H1 (cell line): Measurements from ENCODE around the gene ROR1. TPM values are rescaled to one million over a fixed set of nuclear protein-coding genes. Genes with fewer than 3 reads are reported as not detected.

Experiments
- CTCF ChIA-PET: fragments of 300-600 bp; sonication (Branson Sonifier 250); formaldehyde crosslinking; loops from one replicate; lab custom pipeline; 2021; ENCODE audit not compliant: partially characterized antibody; lab: Charles Lee
- POLR2A ChIA-PET: fragments of 300-600 bp; sonication (Branson Sonifier 250); formaldehyde crosslinking; loops from one replicate; lab custom pipeline; 2021; ENCODE audit warnings: inconsistent platforms; ENCODE audit not compliant: partially characterized antibody; lab: Charles Lee
- DNase-seq, 2 experiments: peaks; one replicate each; pipeline versions ENCODE4 v3.0.0 to v3.0.0-alpha.2; 2010 to 2022; ENCODE audit warnings: low spot score in 2 of 2, low read depth in 1 of 2, mixed read lengths in 1 of 2
- FAIRE-seq: peaks from 2 replicates; lab custom pipeline; 2011; peaks lifted over from hg19 to GRCh38; lab: Jason Lieb, UNC
- H2AFZ ChIP-seq: 2 replicates; pipeline ENCODE4 v1.8.1; 2012; ENCODE audit warnings: low read length, inconsistent platforms
- H2AK5ac ChIP-seq: 2 replicates; pipeline ENCODE4 v1.6.1; 2013; ENCODE audit warnings: low read depth, low read length
- H2BK120ac ChIP-seq: replicated peaks from 2 replicates; pipeline ENCODE3; 2013; ENCODE audit warnings: low read depth, low read length, inconsistent platforms
- H2BK12ac ChIP-seq: 2 replicates; pipeline ENCODE4 v1.6.1; 2013; ENCODE audit warnings: low read depth, low read length
- H2BK15ac ChIP-seq: 2 replicates; pipeline ENCODE4 v1.6.1; 2013; ENCODE audit warnings: low read length
- H2BK20ac ChIP-seq: 2 replicates; pipeline ENCODE4 v1.6.1; 2013; ENCODE audit warnings: low read length
- H2BK5ac ChIP-seq: 2 replicates; pipeline ENCODE4 v1.6.1; 2013; ENCODE audit warnings: low read depth, low read length
- H3K14ac ChIP-seq: 2 replicates; pipeline ENCODE4 v1.6.1; 2013; ENCODE audit warnings: inconsistent platforms; ENCODE audit not compliant: insufficient read length
- H3K18ac ChIP-seq: 2 replicates; pipeline ENCODE4 v1.6.1; 2013; ENCODE audit warnings: low read length; ENCODE audit errors: extremely low read depth
- H3K23ac ChIP-seq: 2 replicates; pipeline ENCODE4 v1.6.1; 2013; ENCODE audit warnings: inconsistent platforms; ENCODE audit not compliant: insufficient read length
- H3K23me2 ChIP-seq: 2 replicates; pipeline ENCODE4 v1.6.1; 2013; ENCODE audit warnings: low read depth, low read length
- H3K27ac ChIP-seq: 2 replicates; pipeline ENCODE4 v1.6.1; 2011; ENCODE audit warnings: low read depth, low read length, inconsistent platforms
- H3K27me3 ChIP-seq, 4 experiments: replicated peaks in 1 of 4; 1 replicate in 1 of 4; 2 replicates in 3 of 4; pipeline versions ENCODE4 v1.6.1 to v1.8.1; 2011 to 2013; ENCODE audit warnings: low read length in 3 of 4, mild to moderate bottlenecking in 3 of 4, inconsistent platforms in 2 of 4, mixed read lengths in 2 of 4, moderate library complexity in 1 of 4; ENCODE audit not compliant: control insufficient read depth in 3 of 4, insufficient read depth in 3 of 4; ENCODE audit errors: extremely low read depth in 1 of 4
- H3K36me3 ChIP-seq, 4 experiments: 2 replicates each; pipeline versions ENCODE4 v1.6.1 to v1.8.1; 2011 to 2013; ENCODE audit warnings: mild to moderate bottlenecking in 4 of 4, low read length in 3 of 4, moderate library complexity in 2 of 4, control low read depth in 1 of 4, inconsistent platforms in 1 of 4; ENCODE audit not compliant: insufficient read depth in 4 of 4, control insufficient read depth in 2 of 4
- H3K4ac ChIP-seq: replicated peaks from 2 replicates; pipeline ENCODE3; 2013; ENCODE audit warnings: low read length, low read depth, mixed read lengths, inconsistent platforms; ENCODE audit not compliant: insufficient read length
- H3K4me1 ChIP-seq, 4 experiments: replicated peaks in 1 of 4; 1 replicate in 1 of 4; 2 replicates in 3 of 4; pipeline versions ENCODE4 v1.6.1 to v1.8.1; 2011 to 2013; ENCODE audit warnings: low read length in 3 of 4, inconsistent platforms in 2 of 4, mixed read lengths in 1 of 4; ENCODE audit not compliant: insufficient read depth in 4 of 4, control insufficient read depth in 3 of 4
- H3K4me2 ChIP-seq, 2 experiments: 2 replicates each; pipeline versions ENCODE4 v1.6.1 to v1.8.1; 2011 to 2013; ENCODE audit warnings: low read depth in 2 of 2, low read length in 2 of 2, control low read depth in 1 of 2, inconsistent platforms in 1 of 2, mild to moderate bottlenecking in 1 of 2; ENCODE audit not compliant: insufficient read depth in 1 of 2
- H3K4me3 ChIP-seq, 4 experiments: fragments of 200-600, 300-600 bp in 1 of 4; sonication (generic), shearing (Covaris generic), sonication (Bioruptor Twin) in 1 of 4; 2 replicates each; pipeline versions ENCODE4 v1.5.1 to v1.8.1; 2011 to 2016; ENCODE audit warnings: low read length in 4 of 4, low read depth in 3 of 4, control low read depth in 2 of 4, inconsistent platforms in 2 of 4, mild to moderate bottlenecking in 2 of 4, mixed read lengths in 1 of 4, moderate library complexity in 1 of 4; ENCODE audit not compliant: insufficient read depth in 2 of 4; ENCODE audit errors: extremely low read depth in 1 of 4
- H3K56ac ChIP-seq: replicated peaks from 2 replicates; pipeline ENCODE3; 2013; ENCODE audit warnings: low read depth, mild to moderate bottlenecking, mixed read lengths, low read length, inconsistent platforms; ENCODE audit not compliant: insufficient read length
- H3K79me1 ChIP-seq: 2 replicates; pipeline ENCODE4 v1.6.1; 2013; ENCODE audit warnings: low read depth, low read length, control low read depth
- H3K79me2 ChIP-seq, 2 experiments: 2 replicates each; pipeline versions ENCODE4 v1.6.1 to v1.8.1; 2012 to 2013; ENCODE audit warnings: low read length in 2 of 2, mild to moderate bottlenecking in 2 of 2, inconsistent platforms in 1 of 2; ENCODE audit not compliant: insufficient read depth in 2 of 2, control insufficient read depth in 1 of 2
- H3K9ac ChIP-seq, 4 experiments: replicated peaks in 1 of 4; 1 replicate in 1 of 4; 2 replicates in 3 of 4; pipeline versions ENCODE4 v1.6.1 to v1.8.1; 2011 to 2013; ENCODE audit warnings: low read depth in 3 of 4, low read length in 3 of 4, control low read depth in 2 of 4, mild to moderate bottlenecking in 2 of 4, moderate library complexity in 2 of 4, inconsistent platforms in 1 of 4; ENCODE audit errors: extremely low read depth in 1 of 4
- H3K9me3 ChIP-seq, 2 experiments: 2 replicates each; pipeline versions ENCODE4 v1.6.1 to v1.8.1; 2012 to 2013; ENCODE audit warnings: mild to moderate bottlenecking in 2 of 2, moderate library complexity in 2 of 2, control low read depth in 1 of 2, inconsistent platforms in 1 of 2, low read depth in 1 of 2, low read length in 1 of 2, mixed read lengths in 1 of 2; ENCODE audit not compliant: insufficient read depth in 2 of 2
- H4K20me1 ChIP-seq, 2 experiments: replicated peaks in 1 of 2; 2 replicates each; pipeline versions ENCODE3 to v1.8.1; 2011 to 2013; ENCODE audit warnings: inconsistent platforms in 2 of 2, low read length in 2 of 2, mild to moderate bottlenecking in 1 of 2; ENCODE audit not compliant: insufficient read depth in 2 of 2, control insufficient read depth in 1 of 2
- H4K5ac ChIP-seq: 2 replicates; pipeline ENCODE4 v1.6.1; 2013; ENCODE audit warnings: low read length, low read depth, mixed read lengths, inconsistent platforms; ENCODE audit not compliant: insufficient read length
- H4K8ac ChIP-seq: 2 replicates; pipeline ENCODE4 v1.8.0; 2013; ENCODE audit warnings: mild to moderate bottlenecking, moderate library complexity, low read length, inconsistent platforms; ENCODE audit not compliant: insufficient read depth; ENCODE audit errors: extremely low read depth
- H4K91ac ChIP-seq: replicated peaks from 2 replicates; pipeline ENCODE3; 2013; ENCODE audit warnings: low read length, mixed read lengths, inconsistent platforms; ENCODE audit not compliant: insufficient read length
- CEBPB ChIP-seq: IDR thresholded peaks from 2 replicates; pipeline ENCODE4 v1.6.1; 2012; ENCODE audit warnings: low read depth, low read length
- CTCF ChIP-seq, 3 experiments: IDR thresholded peaks; 1 replicate in 2 of 3; 2 replicates in 1 of 3; pipeline versions ENCODE4 v1.5.1 to v1.6.1; 2011; ENCODE audit warnings: low read length in 3 of 3, mild to moderate bottlenecking in 3 of 3, inconsistent platforms in 2 of 3, low read depth in 1 of 3, moderate library complexity in 1 of 3; ENCODE audit not compliant: insufficient read depth in 1 of 3; ENCODE audit errors: control extremely low read depth in 1 of 3
- WGBS, 2 experiments: shearing (Covaris generic) in 1 of 2; methylation state at CpG; one replicate each; pipeline versions ENCODE4 v1.1.6 to v1.1.7; 2013 to 2015; ENCODE audit warnings: low lambda C conversion rate in 2 of 2, mixed read lengths in 2 of 2, inconsistent platforms in 1 of 2, low coverage in 1 of 2, missing lambda C conversion rate in 1 of 2; ENCODE audit not compliant: insufficient replicate concordance in 2 of 2, insufficient coverage in 1 of 2, insufficient read length in 1 of 2; ENCODE audit errors: extremely low coverage in 1 of 2, missing lambda C conversion rate in 1 of 2; 5-methylcytosine and 5-hydroxymethylcytosine counted together
- polyA plus RNA-seq, 7 experiments: library from polyadenylated mRNA; depleted of rRNA in 3 of 7; stranded (reverse) in 5 of 7; unstranded in 2 of 7; fragments of >200 nt in 5 of 7; fragments of 200-250 nt in 2 of 7; gene quantifications; 1 replicate in 5 of 7; 2 replicates in 1 of 7; 4 replicates in 1 of 7; pipeline versions ENCODE4 v1.2.1 to v1.2.3, GENCODE V29; 2011 to 2013; ENCODE audit warnings: missing spikeins in 2 of 7, mixed read lengths in 2 of 7
- total RNA-seq: library from RNA; stranded (reverse); fragmentation: NEBNext Ultra II Directional; extraction: Animal tissue kit (Norgen Biotek cat#: 25700); gene quantifications from 2 replicates; pipeline ENCODE4 v1.2.1, GENCODE V29; 2021

The ROR1 gene
- total and polyA plus RNA-seq, 2 of the 8 experiments (the other 6 are each of a cell fraction or from before 2014, with no cell fraction given): 33.6 to 73.6 TPM

- H4K5ac ChIP-seq: peak overlapping the region; percentile 8
- CTCF ChIA-PET: interaction anchor here (0.6 to 5.4 kb wide), 6 partner anchors 12 to 393 kb away, joined by 3 to 22 read pairs (median 4); no protein-coding TSS in a partner anchor
- peak overlapping the region; percentile 18; the same call in 1 of the 2 replicates for H2BK20ac ChIP-seq
- no peak overlapping the region for H3K27ac ChIP-seq
- 56% methylated on average over 12 of the region's 12 CpGs; no CpG with 5 or more reads in 1 of the 2 experiments for WGBS, 2 experiments
- H2AK5ac ChIP-seq: peak overlapping the region; percentile 75
- H3K4ac ChIP-seq: peak overlapping the region; percentile 41
- no peak overlapping the region for H3K14ac ChIP-seq
- DNase-seq (peak in 1 of 2 experiments; percentile 54), FAIRE-seq (peak; percentile 19)
- H3K79me2 ChIP-seq: no peaks in the 10 kb centered on the region
- H3K23me2 ChIP-seq: no peaks in the 10 kb centered on the region
- no peak overlapping the region for H4K8ac ChIP-seq
- peaks cover 3 to 4% of the 10 kb centered on the region in 2 experiments; a peak in 1 of 4 replicates for H3K9me3 ChIP-seq
- no peak overlapping the region for H3K56ac ChIP-seq
- 0 out of 7 replicates have a peak, but pooled peaks cover 0 to 1% (median 0%) of the 10 kb centered on the region in 4 experiments for H3K27me3 ChIP-seq
- H2AFZ ChIP-seq: peak overlapping the region; percentile 16
- peak overlapping the region; percentile 32; the same call in 1 of the 2 replicates for H2BK15ac ChIP-seq
- H2BK5ac ChIP-seq: peak overlapping the region; percentile 1; the same call in 1 of the 2 replicates
- no peak for TF ChIP-seq CTCF (IDR thresholded peaks at IDR 0.05; ENCODE audit: control extremely low read depth in 1 of 3, insufficient read depth in 1 of 3, low read depth in 1 of 3, low read length in 3 of 3)
- TF ChIP-seq CEBPB: peak; percentile 90
- TF ChIP-seq, all 59 proteins: peak for 1
- POLR2A ChIA-PET: interaction anchor here (0.8 to 1.7 kb wide), 2 partner anchors 13 to 409 kb away, joined by 3 read pairs; no protein-coding TSS in a partner anchor
- Histone ChIP-seq H2BK12ac (peak overlapping the region; percentile 20), H3K18ac (peak overlapping the region; percentile 42), H3K4me2 (peak overlapping the region; percentile 44 to 48; a peak in 3 of 4 replicates), H3K36me3 (no peaks in the 10 kb centered on the region), H3K4me1 (peaks cover 0 to 9% (median 5%) of the 10 kb centered on the region in 4 experiments; a peak in 6 of 7 replicates), H4K91ac (peak overlapping the region; percentile 17), H4K20me1 (no peaks in the 10 kb centered on the region), H3K9ac (no peak overlapping the region), H3K4me3 (0 out of 8 replicates have a peak overlapping the region, but pooled peaks of 1 of the 4 experiments have one; percentile 2), H3K23ac (no peak overlapping the region), H2BK120ac (no peak overlapping the region), H3K79me1 (no peaks in the 10 kb centered on the region)
Observed at GRCh38 chr1:63746129-63746864, 27.5 kb upstream of the ROR1 start.
